Measurements from ENCODE around the gene RPS6KL1.

Gene RPS6KL1

DNA sequence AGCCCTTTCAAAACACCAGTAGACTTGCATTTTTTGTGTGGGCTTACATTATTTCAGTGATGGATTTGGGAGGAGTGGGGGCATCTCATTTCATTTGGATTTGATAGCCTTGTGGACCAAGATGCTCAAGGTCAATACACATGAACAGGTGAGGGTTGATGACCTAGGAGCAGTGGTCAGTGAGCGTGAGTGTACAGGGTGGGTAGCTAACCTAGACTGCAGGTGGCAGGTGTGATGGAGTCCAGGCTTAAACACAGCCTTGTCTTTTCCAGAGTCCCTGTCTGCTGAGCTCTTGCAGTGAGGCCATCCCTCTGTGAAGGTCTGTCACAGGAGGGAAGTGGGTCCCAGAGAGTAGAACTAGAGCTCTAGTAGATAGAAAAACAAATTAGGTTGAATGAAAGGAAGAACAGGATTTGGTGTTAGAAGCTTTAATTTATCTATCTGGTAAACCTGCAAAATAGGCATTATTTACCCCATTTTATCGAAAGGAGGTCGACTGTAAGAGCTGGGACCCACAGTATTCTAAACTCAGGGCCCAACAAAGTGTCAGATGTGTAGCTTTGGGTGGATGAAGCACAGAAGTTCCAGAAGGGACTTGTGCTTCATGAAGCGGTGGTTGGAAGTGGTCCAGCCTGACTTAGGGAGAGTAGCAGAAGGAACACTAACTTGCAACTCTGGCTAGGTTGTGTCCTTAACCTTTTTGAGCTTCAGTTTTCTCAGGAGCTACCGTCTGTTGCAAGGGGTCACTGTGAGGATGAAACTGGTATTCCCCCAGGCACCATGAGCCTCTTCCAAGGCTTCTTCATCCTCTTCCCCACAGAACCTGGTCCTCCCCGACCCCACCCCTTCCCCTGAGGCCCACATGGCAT, 18.2 kb downstream of the RPS6KL1 start:
- H3K36me3 ChIP-seq (ENCODE audit: insufficient read depth, low read length) = peaks cover 58% of the 10 kb centered on the region
- H2AFZ ChIP-seq (ENCODE audit: low read depth, low read length) = no peak overlapping the region
- DNase-seq (no peak), ATAC-seq (ENCODE audit: insufficient read depth, low read depth) (peak; percentile 21; the same call in 2 of the 3 replicates)
- H3K27me3 ChIP-seq (ENCODE audit: insufficient read depth, low read length, poor library complexity) = no peaks in the 10 kb centered on the region
- H3K4me3 ChIP-seq (ENCODE audit: low read depth in 1 of 2, low read length in 2 of 2) = no peak overlapping the region
- H4K20me1 ChIP-seq (ENCODE audit: insufficient read depth, low read length) = peaks cover 4% of the 10 kb centered on the region; the same call in 1 of the 2 replicates
- no peak overlapping the region for H3K4me2 ChIP-seq (ENCODE audit: insufficient read depth, low read length)
- H3K27ac ChIP-seq (ENCODE audit: low read length) = no peak overlapping the region
- TF ChIP-seq CTCF (IDR thresholded peaks at IDR 0.05; ENCODE audit: borderline replicate concordance, extremely low read depth, low read length, poor library complexity, severe bottlenecking) (no peak), EZH2 (IDR thresholded peaks at IDR 0.05; ENCODE audit: borderline replicate concordance, low read depth, low read length, severe bottlenecking) (no peak)
- no peaks in the 10 kb centered on the region for H3K79me2 ChIP-seq (ENCODE audit: insufficient read depth, low read length)
- no peaks in the 10 kb centered on the region for H3K9me3 ChIP-seq (ENCODE audit: insufficient read depth, low read length, severe bottlenecking)
- H3K9ac ChIP-seq (ENCODE audit: low read depth, low read length) = no peak overlapping the region
- H3K4me1 ChIP-seq (ENCODE audit: insufficient read depth, low read length) = no peaks in the 10 kb centered on the region

DNA sequence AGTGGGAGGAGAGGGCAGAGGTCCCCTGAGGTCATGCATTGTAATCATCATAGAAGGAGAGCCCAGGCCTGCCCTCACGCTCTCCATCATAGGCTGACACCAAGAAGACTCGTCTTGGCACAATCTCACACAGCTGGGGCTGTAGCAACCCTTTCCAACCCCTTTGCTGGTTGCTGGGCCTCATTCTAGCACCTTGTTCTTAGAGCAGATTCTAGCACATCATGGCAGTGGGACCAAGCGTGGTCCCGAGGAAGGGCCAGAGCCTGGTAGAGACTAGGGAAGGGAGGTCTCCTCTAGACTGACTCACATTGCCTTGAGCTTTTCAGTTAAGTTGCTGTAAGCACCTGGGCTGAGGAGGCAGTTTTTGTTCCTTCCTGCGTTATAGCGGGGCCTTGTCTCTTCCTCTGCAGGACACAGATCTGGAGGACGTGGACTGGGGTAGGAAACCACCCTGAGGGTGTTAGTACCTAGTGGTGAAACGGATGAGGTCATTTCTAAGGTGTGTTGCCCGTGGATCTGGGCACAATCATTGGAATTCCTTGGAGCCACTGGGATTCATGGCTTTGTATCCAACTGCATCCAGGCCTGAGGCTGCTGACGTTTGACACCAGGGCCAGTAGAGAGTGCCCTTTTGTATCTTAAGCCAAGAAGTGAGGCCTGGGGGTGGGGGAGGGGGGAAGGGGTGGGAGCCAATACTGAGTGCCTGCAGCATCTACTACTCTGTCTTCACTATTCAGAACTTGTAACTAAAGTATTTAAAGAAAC, 19.9 kb downstream of the RPS6KL1 start:
- ATAC-seq (ENCODE audit: insufficient read depth, low read depth) = no peak

GRCh38 chr14:74898694-74899093, 24.4 kb downstream of the RPS6KL1 start:
- no peak overlapping the region for H3K4me2 ChIP-seq (ENCODE audit: insufficient read depth, low read length)
- H3K9me3 ChIP-seq (ENCODE audit: insufficient read depth, low read length, severe bottlenecking) = no peaks in the 10 kb centered on the region
- no peak overlapping the region for H3K4me3 ChIP-seq (ENCODE audit: low read depth in 1 of 2, low read length in 2 of 2)
- H3K79me2 ChIP-seq (ENCODE audit: insufficient read depth, low read length) = no peaks in the 10 kb centered on the region
- no peaks in the 10 kb centered on the region for H3K4me1 ChIP-seq (ENCODE audit: insufficient read depth, low read length)
- ATAC-seq (ENCODE audit: insufficient read depth, low read depth) (no peak), DNase-seq (no peak)
- H3K36me3 ChIP-seq (ENCODE audit: insufficient read depth, low read length) = peaks cover 95% of the 10 kb centered on the region
- H4K20me1 ChIP-seq (ENCODE audit: insufficient read depth, low read length) = peaks cover 9% of the 10 kb centered on the region; the same call in 1 of the 2 replicates
- no peaks in the 10 kb centered on the region for H3K27me3 ChIP-seq (ENCODE audit: insufficient read depth, low read length, poor library complexity)
- H3K27ac ChIP-seq (ENCODE audit: low read length) = no peak overlapping the region
- H2AFZ ChIP-seq (ENCODE audit: low read depth, low read length) = no peak overlapping the region
- no peak for TF ChIP-seq EZH2 (IDR thresholded peaks at IDR 0.05; ENCODE audit: borderline replicate concordance, low read depth, low read length, severe bottlenecking)
- TF ChIP-seq CTCF (IDR thresholded peaks at IDR 0.05; ENCODE audit: borderline replicate concordance, extremely low read depth, low read length, poor library complexity, severe bottlenecking) = no peak
- no peak overlapping the region for H3K9ac ChIP-seq (ENCODE audit: low read depth, low read length)

More for the DNA sequence above, 19.9 kb downstream of the RPS6KL1 start:
- no peak overlapping the region for H3K27ac ChIP-seq (ENCODE audit: low read length)
- H2AFZ ChIP-seq (ENCODE audit: low read depth, low read length) = no peak overlapping the region
- H3K9ac ChIP-seq (ENCODE audit: low read depth, low read length) = no peak overlapping the region
- no peaks in the 10 kb centered on the region for H3K9me3 ChIP-seq (ENCODE audit: insufficient read depth, low read length, severe bottlenecking)
- H3K79me2 ChIP-seq (ENCODE audit: insufficient read depth, low read length) = no peaks in the 10 kb centered on the region
- DNase-seq = no peak
- H3K4me3 ChIP-seq (ENCODE audit: low read depth in 1 of 2, low read length in 2 of 2) = no peak overlapping the region
- H4K20me1 ChIP-seq (ENCODE audit: insufficient read depth, low read length) = peaks cover 11% of the 10 kb centered on the region; the same call in 1 of the 2 replicates
- H3K4me2 ChIP-seq (ENCODE audit: insufficient read depth, low read length) = no peak overlapping the region
- no peaks in the 10 kb centered on the region for H3K27me3 ChIP-seq (ENCODE audit: insufficient read depth, low read length, poor library complexity)
- TF ChIP-seq CTCF (IDR thresholded peaks at IDR 0.05; ENCODE audit: borderline replicate concordance, extremely low read depth, low read length, poor library complexity, severe bottlenecking) = no peak
- TF ChIP-seq EZH2 (IDR thresholded peaks at IDR 0.05; ENCODE audit: borderline replicate concordance, low read depth, low read length, severe bottlenecking) = no peak
- H3K36me3 ChIP-seq (ENCODE audit: insufficient read depth, low read length) = peaks cover 75% of the 10 kb centered on the region
- no peaks in the 10 kb centered on the region for H3K4me1 ChIP-seq (ENCODE audit: insufficient read depth, low read length)

All from DND-41 (cell line).